GM19238 (cell line): Measurements from ENCODE around the gene OPHN1.

Source experiments
- DNase-seq: peaks from one replicate; pipeline ENCODE4 v3.0.0; 2011; ENCODE audit warnings: low spot score; ENCODE audit not compliant: insufficient read length

OPHN1 gene

GRCh38 chrX:68180579-68180978 is 252.7 kb downstream of the OPHN1 start:
- no peak for DNase-seq

GRCh38 chrX:68179355-68179754 is 253.9 kb downstream of the OPHN1 start:
- DNase-seq, result no peak

DNA sequence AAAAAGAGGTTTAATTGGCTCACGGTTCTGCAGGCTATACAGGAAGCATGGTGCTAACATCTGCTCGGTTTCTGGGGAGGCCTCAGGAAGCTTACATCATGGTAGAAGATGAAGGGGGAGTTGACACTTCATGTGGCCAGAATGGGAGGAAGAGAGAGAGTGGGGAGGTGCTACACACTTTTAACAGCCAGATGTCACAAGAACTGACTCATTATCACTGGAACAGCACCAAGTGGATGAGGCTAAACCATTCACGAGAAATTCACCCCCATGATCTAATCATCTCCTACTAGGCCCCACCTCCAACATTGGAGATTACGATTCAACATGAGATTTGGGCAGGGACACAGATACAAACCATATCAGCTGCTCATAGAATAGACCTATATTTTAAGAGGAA is 255.8 kb downstream of the OPHN1 start:
- no peak for DNase-seq

- no peak for DNase-seq
Measured at GRCh38 chrX:68175562-68175961, 257.7 kb downstream of the OPHN1 start.

DNA sequence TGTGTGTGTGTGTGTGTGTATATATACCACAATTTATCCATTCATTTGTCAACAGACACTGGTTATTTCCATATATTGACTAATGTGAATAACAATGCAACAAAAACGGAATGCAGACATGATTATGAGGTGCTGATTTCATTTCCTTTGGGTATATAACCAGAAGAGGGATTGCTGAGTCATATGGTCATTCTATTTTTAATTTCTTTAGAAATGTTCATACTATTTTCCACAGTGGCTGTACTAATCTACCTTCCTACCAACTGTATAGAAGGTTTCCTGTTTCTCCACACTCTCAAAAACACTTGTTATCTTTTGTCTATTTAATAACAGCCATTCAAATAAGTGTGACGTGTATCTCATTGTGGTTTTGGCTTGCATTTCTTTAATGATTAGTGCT is 269.9 kb downstream of the OPHN1 start:
- no peak for DNase-seq

GRCh38 chrX:68147848-68148247 is 285.4 kb downstream of the OPHN1 start:
- DNase-seq, result no peak

GRCh38 chrX:68146054-68146453 is 287.2 kb downstream of the OPHN1 start:
- no peak for DNase-seq

GRCh38 chrX:68139791-68140190 is 293.5 kb downstream of the OPHN1 start:
- no peak for DNase-seq

GRCh38 chrX:68133181-68133580 is 300.1 kb downstream of the OPHN1 start:
- DNase-seq, result no peak

DNA sequence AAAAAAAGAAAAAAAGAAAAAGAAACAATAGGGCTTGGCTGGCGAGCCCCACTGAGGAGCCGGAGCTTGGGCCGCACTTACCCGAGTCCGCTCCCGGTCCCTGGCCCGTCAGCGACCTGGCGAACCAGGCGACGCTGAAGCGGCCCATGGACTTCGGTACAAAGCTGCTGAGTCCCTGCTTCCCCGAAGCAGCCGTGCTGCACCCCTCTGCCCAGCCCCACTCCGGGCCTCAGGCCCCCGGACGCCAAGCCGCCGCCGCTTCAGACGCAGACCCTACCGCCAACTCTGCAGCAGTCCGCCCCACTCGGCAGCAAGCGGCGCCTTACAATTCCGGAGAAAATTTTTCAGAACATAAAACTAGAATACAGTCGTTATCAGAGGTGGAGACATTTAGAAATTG is 300.5 kb downstream of the OPHN1 start:
- no peak for DNase-seq

DNA sequence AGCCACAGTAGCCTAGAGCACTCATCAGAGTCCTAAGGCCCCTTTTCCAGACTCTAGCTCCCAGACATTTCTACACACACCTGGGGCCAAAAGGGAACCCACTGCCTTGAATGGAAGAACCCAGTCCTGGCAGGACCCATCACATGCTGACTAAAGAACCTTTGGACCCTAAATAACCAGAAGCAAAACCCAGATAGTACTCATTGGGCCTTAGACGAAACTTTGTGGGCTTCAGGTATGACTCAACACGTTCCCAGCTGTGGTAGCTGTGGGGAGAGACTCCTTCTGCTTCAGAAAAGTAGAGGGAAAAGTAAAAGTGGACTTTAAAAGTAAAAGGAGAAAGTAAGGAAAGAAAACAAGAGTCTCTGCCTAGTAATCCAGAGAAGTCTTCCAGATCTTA is 311.5 kb downstream of the OPHN1 start:
- no peak for DNase-seq

DNA sequence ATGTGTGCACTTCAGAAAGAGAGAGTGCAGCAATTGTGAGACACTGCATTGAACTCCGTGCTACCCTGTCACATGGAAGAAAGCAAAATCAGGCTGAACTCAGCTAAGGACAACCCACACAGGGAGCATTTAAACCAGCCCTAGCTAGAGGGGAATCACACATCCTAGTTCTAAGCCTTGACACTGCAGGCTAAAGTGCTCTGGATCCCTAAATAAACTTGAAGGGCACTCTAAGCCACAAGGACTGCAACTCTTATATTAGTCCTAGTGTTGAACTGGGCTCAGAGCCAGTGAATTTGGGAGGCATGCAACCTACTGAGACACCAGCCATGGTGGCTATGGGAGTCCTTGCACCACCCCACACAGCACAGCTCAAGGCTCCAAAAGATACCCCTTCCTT is 311.9 kb downstream of the OPHN1 start:
- DNase-seq, result no peak

GRCh38 chrX:68115371-68115770 is 317.9 kb downstream of the OPHN1 start:
- no peak for DNase-seq

DNA sequence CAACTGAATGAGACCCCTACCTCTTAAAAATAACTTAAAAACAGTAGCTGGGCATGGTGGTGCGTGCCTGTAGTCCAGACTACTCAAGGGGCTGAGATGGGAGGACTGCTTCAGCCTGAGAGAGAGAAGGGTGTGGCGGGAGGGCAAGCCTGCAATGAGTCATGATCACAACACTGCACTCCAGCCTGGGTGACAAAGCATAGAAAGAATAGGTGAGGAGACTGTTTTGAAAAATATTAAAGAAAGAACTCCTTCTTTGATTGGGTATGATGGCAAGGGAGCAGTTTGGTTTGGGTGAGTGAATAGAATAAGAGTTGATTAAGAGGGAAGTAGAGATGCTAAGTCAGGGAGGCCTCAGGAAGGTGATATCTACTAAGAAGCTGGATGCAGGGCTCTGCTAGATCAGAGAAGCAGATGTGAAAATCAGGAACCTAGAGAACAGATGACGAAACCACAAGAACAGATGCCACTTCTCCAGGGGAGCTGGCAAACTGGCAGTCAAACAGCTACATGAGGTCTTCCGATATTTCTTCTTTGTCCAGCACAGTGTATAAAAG is 318.6 kb downstream of the OPHN1 start:
- DNase-seq, result no peak

- DNase-seq, result no peak
Measured at GRCh38 chrX:68113837-68114572, 319.3 kb downstream of the OPHN1 start.

DNA sequence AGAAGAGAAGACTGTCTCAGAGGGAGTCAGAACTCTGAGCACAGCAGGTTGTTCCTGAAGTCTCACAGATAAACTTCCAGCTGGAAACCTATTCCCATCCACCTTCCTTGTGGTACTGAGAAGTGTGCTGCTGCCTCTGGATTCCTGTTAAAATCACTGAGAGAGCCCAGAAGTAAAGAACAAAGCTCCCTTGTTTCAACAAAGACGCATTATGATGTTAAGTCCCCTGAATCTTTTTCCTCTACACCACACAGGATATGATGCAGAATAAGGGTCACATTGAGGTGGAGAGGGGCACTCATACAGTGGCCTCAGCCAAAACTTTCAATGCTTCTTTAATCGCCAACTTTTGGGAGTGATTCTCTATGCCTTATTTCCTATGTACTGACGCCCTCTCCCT is 321.0 kb downstream of the OPHN1 start:
- DNase-seq, result no peak

DNA sequence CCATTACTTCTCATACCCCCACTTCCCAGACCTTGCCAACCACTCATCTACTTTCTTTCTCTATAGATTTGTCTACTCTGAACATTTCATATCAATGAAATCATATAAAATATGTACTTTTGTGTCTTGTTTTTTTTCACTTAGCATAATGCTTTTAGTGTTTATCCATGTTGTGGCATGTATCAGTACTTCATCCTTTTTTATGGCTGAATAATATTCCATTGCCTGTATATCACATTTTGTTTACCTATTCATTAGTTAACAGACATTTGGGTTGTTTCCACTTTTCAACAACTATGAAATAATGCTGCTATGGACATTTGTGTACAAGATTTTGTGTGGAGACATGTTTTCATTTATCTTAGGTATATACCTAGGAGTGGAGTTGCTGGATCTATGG is 324.1 kb downstream of the OPHN1 start:
- DNase-seq, result no peak

DNA sequence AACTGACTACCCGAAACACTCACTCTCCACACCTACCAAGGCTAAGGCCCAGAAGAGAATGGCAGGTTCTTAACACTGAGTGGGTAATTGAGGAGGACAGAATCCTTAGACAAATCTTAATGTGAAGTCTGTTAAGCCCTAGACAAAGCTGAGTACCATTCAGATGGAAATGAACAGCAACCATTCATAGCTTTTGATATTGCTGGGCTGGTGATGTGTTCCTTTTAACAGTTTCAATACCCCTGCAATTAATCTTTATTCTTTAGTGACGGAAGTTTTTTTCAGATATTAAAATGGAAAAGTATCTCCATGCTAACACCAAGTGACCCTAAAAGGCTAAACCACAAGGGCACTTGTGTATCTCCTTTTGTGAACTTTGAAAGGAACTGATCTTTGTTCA is 334.9 kb downstream of the OPHN1 start:
- DNase-seq, result no peak

DNA sequence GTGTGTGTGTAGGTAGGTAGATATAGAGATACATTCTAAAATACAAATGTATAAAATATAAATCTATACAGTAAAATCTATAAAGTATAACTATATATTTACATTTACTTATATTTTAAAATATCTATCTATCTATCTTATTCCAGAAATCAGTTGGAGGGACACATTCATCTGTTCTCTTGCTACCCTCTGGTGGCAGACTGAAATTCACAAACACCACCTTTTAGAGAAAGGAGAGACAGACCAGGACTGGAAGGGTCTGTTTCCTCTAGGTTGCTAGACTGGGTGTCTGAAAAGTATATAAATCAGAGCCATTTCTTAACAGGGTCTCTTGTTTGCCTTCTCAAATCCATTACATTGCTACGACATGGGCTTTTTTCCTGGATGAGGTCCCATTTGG is 343.0 kb downstream of the OPHN1 start:
- DNase-seq, result no peak

DNA sequence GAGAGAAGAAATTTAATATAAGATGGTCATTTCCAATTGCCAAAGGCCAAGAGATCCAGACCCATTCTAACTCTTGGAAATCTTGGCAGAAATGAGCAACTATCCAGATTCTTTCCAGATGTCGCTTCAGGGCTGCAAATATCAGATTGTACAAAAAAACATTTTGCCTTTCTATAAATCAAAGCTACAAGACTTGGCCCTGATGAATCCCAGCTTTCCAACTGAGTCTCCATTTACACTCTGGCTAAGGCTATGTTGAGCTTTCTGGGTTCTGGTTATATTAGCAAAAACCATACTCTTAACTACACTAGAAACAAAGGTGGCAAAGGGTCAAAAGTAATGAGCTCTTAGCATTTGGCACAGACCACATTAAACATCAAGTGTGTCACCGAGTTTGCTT is 345.8 kb downstream of the OPHN1 start:
- no peak for DNase-seq

- no peak for DNase-seq
Measured at GRCh38 chrX:68086709-68087108, 346.6 kb downstream of the OPHN1 start.

DNA sequence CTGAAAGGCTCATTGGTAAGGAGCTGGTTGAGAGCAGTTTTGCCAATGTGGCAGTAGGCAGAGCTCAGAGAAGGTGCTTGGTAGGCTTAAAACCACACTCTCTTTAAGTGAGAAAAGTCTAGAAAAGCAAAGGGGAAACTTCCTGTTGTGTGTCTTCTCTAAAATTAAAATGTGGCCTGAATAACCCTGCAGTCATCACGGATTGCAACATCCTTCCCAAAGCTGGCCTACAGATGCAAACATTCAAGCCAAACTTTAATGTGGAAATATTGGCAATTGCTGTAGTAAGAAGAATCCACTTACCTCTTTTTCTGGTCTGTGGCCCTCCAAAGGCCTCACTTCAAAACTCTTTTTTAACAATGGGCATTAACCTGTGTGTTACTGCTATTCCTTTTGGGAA is 348.5 kb downstream of the OPHN1 start:
- DNase-seq, result no peak

DNA sequence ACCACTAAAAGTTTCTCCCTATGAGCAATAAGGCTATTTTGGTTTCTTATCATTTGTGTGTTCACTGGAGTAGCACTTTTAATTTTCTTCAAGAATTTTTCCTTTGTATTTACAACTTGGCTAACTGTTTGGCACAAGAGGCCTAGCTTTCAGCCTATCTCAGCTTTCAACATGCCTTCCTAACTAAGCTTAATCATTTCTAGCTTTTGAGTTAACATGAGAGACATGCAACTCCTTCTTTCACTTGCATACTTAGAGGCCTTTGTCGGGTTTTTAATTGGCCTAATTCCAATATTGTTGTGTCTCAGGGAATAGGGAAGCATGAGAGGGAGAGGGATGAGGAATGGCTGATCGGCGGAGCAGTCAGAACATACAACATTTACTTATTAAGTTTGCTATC is 349.8 kb downstream of the OPHN1 start:
- no peak for DNase-seq

DNA sequence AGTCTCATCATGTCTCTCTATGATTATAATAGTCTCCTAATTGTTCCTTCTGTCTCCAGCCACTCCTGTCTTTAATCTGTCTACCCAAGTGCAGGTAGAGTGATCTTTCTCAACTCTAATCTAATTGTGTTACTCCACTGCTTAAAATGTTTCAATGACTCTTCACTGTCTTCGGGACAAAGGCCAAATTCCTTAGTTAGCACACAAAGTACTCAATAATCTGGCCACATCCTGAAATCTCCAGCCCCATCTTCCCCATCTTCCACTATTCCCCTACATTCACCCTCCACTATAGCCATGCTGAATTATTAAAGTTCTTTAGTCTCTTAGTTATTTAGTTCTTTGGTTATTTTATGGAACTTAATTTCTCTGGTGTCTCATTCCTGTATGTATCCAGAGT is 353.3 kb downstream of the OPHN1 start:
- no peak for DNase-seq
